C4-2B (cell line): ENCODE measurements around the gene DLG2.

ENCODE experiments used
- H3K27ac ChIP-seq: fragments of 450-650 bp; 2 replicates; pipeline ENCODE4 v1.5.1; 2017
- CTCF ChIP-seq: fragments of 450-650 bp; conservative IDR thresholded peaks from 2 replicates; pipeline ENCODE4 v1.5.1; 2017; ENCODE audit warnings: mild to moderate bottlenecking
- ZFX ChIP-seq: fragments of 450-650 bp; IDR thresholded peaks from 2 replicates; pipeline ENCODE4 v1.6.1; 2017

DLG2 gene

GRCh38 chr11:84886344-84886743 lies 740.8 kb downstream of the DLG2 start:
- no peak overlapping the region for H3K27ac ChIP-seq
- TF ChIP-seq CTCF (no peak), ZFX (no peak)

- TF ChIP-seq CTCF = no peak
- no peak for TF ChIP-seq ZFX
- no peak overlapping the region for H3K27ac ChIP-seq
Measured at GRCh38 chr11:84884836-84885235, 742.3 kb downstream of the DLG2 start.

GRCh38 chr11:84882056-84882455 lies 745.1 kb downstream of the DLG2 start:
- TF ChIP-seq ZFX (no peak), CTCF (no peak)
- H3K27ac ChIP-seq = no peak overlapping the region

GRCh38 chr11:84871116-84871515 lies 756.0 kb downstream of the DLG2 start:
- TF ChIP-seq CTCF (no peak), ZFX (no peak)

GRCh38 chr11:84870486-84870885 lies 756.7 kb downstream of the DLG2 start:
- no peak overlapping the region for H3K27ac ChIP-seq
- TF ChIP-seq CTCF = no peak
- TF ChIP-seq ZFX = no peak

More at GRCh38 chr11:84871116-84871515, 756.0 kb downstream of the DLG2 start:
- no peak overlapping the region for H3K27ac ChIP-seq

GRCh38 chr11:84866922-84867321 lies 760.2 kb downstream of the DLG2 start:
- H3K27ac ChIP-seq = no peak overlapping the region
- TF ChIP-seq CTCF (no peak), ZFX (no peak)

GRCh38 chr11:84865791-84866535 lies 761.2 kb downstream of the DLG2 start:
- TF ChIP-seq CTCF (no peak), ZFX (no peak)
- H3K27ac ChIP-seq = no peak overlapping the region
